Peyer's patch (tissue), 4 donors: ENCODE data around the gene SLC12A8. TPM values are rescaled to one million over a fixed set of nuclear protein-coding genes. Genes with fewer than 3 reads are reported as not detected.
A peak's percentile ranks its signal among the peaks of the same experiment; 100 is the strongest.

Experiments
- DNase-seq, 3 donors: peaks; one replicate each; pipeline ENCODE4 v3.0.0-alpha.2; 2017 to 2019
- H3K27ac ChIP-seq, 4 donors: fragments of 200-600 bp; sonication (generic); one replicate each; pipeline ENCODE4 v1.5.1; 2016 to 2019
- H3K27me3 ChIP-seq, 2 donors: fragments of 200-600 bp; sonication (generic); one replicate each; pipeline ENCODE4 v1.5.1; 2019
- H3K36me3 ChIP-seq, 3 donors: fragments of 200-600 bp; sonication (generic); one replicate each; pipeline ENCODE4 v1.5.1; 2016 to 2019
- H3K4me1 ChIP-seq, 4 donors: fragments of 200-600 bp; sonication (generic); one replicate each; pipeline ENCODE4 v1.5.1; 2016 to 2019
- H3K4me3 ChIP-seq, 4 donors: fragments of 200-600 bp; sonication (generic); 1 replicate in 3 of 4; 2 replicates in 1 of 4; pipeline ENCODE4 v1.5.1; 2016 to 2019; ENCODE audit warnings: mild to moderate bottlenecking in 1 of 4
- H3K9me3 ChIP-seq, 4 donors: fragments of 200-600 bp; sonication (generic); one replicate each; pipeline ENCODE4 v1.5.1; 2016 to 2019; ENCODE audit warnings: mild to moderate bottlenecking in 1 of 4
- CTCF ChIP-seq, 6 experiments: fragments of 450-650 bp in 4 of 6; fragments of 200-600 bp in 2 of 6; sonication (generic) in 1 of 6; IDR thresholded peaks; one replicate each; pipeline ENCODE4 v1.5.1; 2017 to 2019; ENCODE audit warnings: antibody characterized with exemption in 6 of 6, mild to moderate bottlenecking in 3 of 6, moderate library complexity in 1 of 6
- POLR2A ChIP-seq, 2 donors: fragments of 450-650 bp; IDR thresholded peaks; one replicate each; pipeline ENCODE4 v1.5.1; 2017; ENCODE audit warnings: antibody characterized with exemption in 2 of 2, mild to moderate bottlenecking in 2 of 2, moderate library complexity in 2 of 2
- total RNA-seq, 4 donors: library from RNA; depleted of rRNA; stranded (reverse); fragments of >200 nt; gene quantifications; one replicate each; pipeline ENCODE4 v1.1.0, GENCODE V29; 2016

SLC12A8 gene
- total RNA-seq, 4 donors from 2014 or later: 24.2 to 31.4 (median 26.3) TPM

DNA sequence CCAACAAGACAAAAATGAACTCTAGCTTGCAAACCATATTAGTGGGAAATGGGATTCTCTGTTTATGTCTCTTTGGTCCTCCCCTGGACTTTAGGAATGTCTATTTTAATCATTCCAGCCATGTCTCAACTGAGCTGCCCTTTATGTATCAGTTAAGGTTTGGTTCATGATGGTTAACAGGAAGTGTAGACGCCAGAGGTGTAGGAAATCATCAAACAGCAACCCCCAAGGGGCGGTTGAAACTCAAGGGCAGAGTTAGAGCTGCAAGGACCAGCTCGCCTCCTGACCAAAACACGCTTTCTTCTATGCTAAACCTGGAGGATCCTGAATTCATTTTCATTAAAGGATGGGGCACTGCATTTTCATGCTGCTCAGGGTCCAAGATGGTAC is 103.0 kb downstream of the SLC12A8 start:
- Histone ChIP-seq H3K36me3 (no peaks in the 10 kb centered on the region), H3K27me3 (no peaks in the 10 kb centered on the region), H3K9me3 (no peaks in the 10 kb centered on the region), H3K4me1 (no peaks in the 10 kb centered on the region), H3K27ac (no peak overlapping the region), H3K4me3 (no peak overlapping the region)
- TF ChIP-seq CTCF (IDR thresholded peaks at IDR 0.05): no peak
- no peak for TF ChIP-seq POLR2A (IDR thresholded peaks at IDR 0.05)
- DNase-seq: no peak

DNA sequence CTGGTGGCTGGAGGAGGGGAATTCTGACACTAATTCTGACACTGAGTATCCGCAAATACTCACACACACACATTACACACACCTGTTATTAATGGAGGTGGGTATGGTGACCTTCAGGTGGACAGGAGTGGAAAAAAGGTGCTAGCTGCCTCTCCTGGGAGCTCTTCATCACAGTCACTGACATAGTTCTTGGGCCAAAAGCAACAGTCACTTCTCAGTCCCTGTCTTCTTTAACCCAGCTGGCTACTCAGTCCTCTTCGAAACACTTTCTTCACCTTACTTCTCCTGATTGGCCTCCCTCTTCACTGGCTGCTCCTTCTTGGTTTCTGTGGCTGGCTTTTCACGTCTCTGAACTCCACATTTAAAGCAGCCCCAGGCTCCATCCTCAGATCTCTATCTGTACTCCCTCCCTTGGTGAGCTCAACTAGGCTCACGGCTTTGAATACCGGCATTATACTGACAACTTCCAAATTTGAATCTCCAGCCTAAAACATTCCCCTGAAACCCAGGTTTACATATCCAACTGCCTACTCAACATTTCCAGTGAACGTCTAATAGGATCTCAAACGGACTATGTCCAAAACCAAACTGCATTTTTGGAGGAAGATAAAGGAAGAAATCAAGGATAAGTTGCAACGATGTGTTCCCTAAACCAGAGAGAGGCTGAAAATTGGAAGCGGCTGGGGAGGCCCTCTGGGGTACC is 103.6 kb downstream of the SLC12A8 start:
- Histone ChIP-seq H3K9me3 (no peaks in the 10 kb centered on the region), H3K4me3 (no peak overlapping the region), H3K36me3 (no peaks in the 10 kb centered on the region), H3K4me1 (no peaks in the 10 kb centered on the region), H3K27ac (no peak overlapping the region), H3K27me3 (no peaks in the 10 kb centered on the region)
- DNase-seq: no peak
- TF ChIP-seq POLR2A (IDR thresholded peaks at IDR 0.05): no peak
- no peak for TF ChIP-seq CTCF (IDR thresholded peaks at IDR 0.05)

- Histone ChIP-seq H3K9me3 (no peaks in the 10 kb centered on the region), H3K4me3 (no peak overlapping the region), H3K36me3 (no peaks in the 10 kb centered on the region), H3K27me3 (no peaks in the 10 kb centered on the region), H3K27ac (peak overlapping the region in 1 of 4 donors; percentile 26), H3K4me1 (no peaks in the 10 kb centered on the region)
- DNase-seq: no peak
- TF ChIP-seq CTCF (IDR thresholded peaks at IDR 0.05) (no peak), POLR2A (IDR thresholded peaks at IDR 0.05) (no peak)
These were observed 104.5 kb downstream of the SLC12A8 start for GRCh38 chr3:125107861-125108567.

GRCh38 chr3:125107363-125107762 is 105.2 kb downstream of the SLC12A8 start:
- no peaks in the 10 kb centered on the region for H3K27me3 ChIP-seq
- H3K9me3 ChIP-seq: no peaks in the 10 kb centered on the region
- peak overlapping the region in 1 of 4 donors; percentile 26 for H3K27ac ChIP-seq
- H3K4me1 ChIP-seq: no peaks in the 10 kb centered on the region
- H3K4me3 ChIP-seq: no peak overlapping the region
- no peak for TF ChIP-seq CTCF (IDR thresholded peaks at IDR 0.05)
- no peak for TF ChIP-seq POLR2A (IDR thresholded peaks at IDR 0.05)
- H3K36me3 ChIP-seq: no peaks in the 10 kb centered on the region
- no peak for DNase-seq

- TF ChIP-seq CTCF (IDR thresholded peaks at IDR 0.05) (no peak), POLR2A (IDR thresholded peaks at IDR 0.05) (no peak)
- DNase-seq: no peak
- no peaks in the 10 kb centered on the region for H3K9me3 ChIP-seq
- H3K27ac ChIP-seq: no peak overlapping the region
- H3K4me3 ChIP-seq: no peak overlapping the region
- no peaks in the 10 kb centered on the region for H3K4me1 ChIP-seq
- no peaks in the 10 kb centered on the region for H3K27me3 ChIP-seq
- no peaks in the 10 kb centered on the region for H3K36me3 ChIP-seq
These were observed 107.4 kb downstream of the SLC12A8 start for GRCh38 chr3:125105116-125105515.
